Ammon's horn (tissue), 1 donor: Measurements from ENCODE around the gene DNHD1.
"Not testable (repeated sequence)": the region's sequence is repeated elsewhere in the genome, so short reads cannot be mapped to it uniquely, and the experiment has no call there.

Source experiments
- DNase-seq: peaks from one replicate; pipeline ENCODE4 v3.0.0-alpha.2; 2016; ENCODE audit warnings: low spot score

DNHD1 gene

DNA sequence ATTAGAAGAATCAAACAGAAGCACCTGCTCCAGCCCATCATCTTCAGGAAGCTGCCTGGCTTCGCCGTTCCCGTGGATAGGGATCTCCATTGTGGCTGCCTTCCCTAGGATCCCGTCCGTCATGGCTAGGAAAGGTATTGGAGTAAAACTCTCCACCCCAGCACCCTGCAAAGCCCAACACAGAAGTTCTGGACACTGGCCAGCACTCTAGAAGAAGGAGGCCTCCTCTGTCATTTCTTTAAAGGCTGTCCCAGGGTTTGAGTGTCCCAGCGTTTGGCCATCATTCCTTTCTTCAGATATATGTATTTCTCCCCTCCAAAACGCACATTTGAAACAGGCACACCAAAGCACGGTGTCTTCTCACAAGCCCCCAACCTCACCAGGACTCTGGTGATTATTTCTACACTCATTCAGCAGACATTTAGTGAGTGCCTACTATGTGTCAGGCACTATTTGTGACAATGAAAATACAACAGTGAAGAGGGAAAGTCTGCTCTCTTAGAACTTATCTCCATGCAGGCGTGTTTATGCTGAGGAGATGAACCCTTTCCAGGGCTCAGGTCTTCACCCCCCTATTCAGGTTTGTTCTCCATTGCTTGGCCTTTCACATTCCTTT, 16.7 kb upstream of the DNHD1 start:
- DNase-seq = no peak

DNA sequence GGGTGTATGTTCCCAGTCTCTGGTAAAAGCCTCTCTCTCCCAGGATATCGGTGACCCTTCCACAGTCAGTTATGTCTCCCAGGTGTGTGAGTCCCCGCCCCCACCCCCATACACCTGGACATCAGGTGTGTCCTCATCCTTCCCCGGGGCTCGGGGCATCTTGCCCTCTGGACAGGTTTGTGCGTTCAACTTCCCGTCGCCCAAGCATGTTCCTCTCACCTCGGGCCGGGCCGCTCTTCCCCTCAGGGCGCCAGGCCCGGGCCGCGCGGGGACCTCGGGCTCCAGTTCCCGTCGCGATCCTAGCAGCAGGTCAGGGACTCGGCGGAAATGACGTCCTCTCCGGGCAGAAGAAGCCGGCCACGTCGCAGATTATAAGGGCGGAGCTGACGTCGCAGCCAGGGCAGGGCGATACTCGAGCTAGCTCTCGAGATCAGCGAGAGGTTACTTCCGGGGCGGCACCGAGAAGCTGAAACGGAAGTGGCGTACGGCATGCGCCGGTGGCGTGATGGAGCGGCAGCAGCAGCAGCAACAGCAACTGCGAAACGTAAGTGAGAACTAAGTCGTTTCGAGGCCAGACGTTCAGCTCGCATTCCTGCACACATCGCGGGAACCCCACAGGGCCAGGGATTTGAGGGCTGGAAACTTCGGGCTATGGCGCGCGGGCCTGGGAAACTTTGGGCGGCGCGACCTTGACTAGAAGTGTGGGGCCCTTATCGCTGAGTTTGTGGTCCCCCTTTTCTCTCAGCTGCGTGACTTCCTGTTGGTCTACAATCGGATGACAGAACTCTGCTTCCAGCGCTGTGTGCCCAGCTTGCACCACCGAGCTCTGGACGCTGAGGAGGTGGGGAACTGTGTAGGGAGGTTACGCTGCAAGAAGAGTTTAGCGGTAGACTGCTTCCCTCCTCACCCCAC, 15.8 kb upstream of the DNHD1 start, which contains the start of the genes ARFIP2 and TIMM10B:
ARFIP2 (minus strand) TSS at position 320 of the 912 bp plus-strand sequence. CDS start 910 bp downstream, outside the sequence.
TIMM10B (plus strand) TSS at position 490 of the 912 bp plus-strand sequence; CDS start at position 506, 16 bp downstream.
- peak; percentile 100 for DNase-seq

DNA sequence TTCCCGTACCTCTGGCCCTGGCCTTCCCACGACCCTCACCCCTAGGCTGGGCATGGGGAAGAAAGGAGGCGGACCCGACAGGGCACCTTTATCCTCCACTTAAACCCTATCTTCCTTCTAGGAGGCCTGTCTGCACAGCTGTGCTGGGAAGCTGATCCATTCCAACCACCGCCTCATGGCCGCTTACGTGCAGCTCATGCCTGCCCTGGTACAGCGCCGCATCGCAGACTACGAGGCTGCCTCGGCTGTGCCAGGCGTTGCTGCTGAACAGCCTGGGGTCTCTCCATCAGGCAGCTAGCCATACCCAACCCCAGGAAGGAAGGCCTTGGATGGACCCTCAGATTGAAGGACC, 15.2 kb upstream of the DNHD1 start:
- peak; percentile 13 for DNase-seq

DNA sequence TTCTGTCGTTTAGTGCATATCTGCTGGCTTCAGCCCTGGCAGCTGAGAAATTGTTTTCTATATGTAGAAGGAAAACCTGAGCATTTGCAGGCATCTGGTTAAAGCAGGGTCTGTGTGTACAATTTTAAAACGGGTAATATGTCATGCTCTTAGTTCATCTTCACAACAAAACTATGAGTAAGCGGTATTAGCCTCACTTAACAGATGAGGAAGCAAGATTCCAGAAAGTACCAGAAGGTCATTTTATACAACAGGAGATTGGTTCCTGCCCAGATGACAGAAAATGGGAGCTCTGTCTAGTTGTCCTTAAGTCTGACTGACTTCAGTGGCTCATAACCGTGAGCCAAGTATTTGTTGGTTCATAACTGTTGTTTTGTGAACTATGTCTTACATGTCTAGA, 14.6 kb upstream of the DNHD1 start:
- no peak for DNase-seq

DNA sequence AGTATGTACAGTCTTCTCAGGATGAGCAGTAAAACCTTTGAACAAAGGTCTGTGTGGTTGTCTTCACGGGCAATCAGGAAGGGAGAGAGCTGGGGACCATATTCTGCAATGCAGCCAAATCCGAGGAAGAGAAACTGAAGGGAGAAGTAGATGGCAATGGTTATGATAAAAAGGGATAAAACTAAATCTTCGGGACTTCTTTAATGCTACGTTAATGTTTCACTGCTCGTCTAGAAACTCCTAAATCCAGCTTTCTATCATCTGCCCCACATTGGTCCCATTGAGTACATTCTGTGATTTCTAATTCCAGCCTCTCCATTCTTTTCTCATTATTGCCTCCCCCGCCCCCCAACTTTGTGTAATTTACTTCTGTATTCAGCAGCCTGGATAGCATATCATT, 14.1 kb upstream of the DNHD1 start:
- no peak for DNase-seq

DNA sequence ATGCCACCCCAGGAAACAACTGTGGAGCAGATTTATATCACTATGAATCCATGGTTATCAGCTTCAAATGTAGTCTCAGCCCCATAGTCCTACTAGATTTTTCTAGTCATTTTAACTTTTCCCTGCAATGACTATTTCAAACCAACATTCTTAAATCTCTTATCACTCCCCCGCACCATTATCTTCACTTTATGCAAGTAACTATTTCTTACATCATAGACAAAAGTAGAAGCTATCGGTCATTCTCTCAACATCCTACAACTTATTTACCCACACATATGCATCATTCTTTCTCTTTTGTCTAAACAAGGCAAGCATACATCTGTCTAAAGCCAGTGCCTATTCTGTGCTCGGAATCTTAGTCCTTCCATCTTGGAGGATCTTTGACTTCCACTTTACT, 11.4 kb upstream of the DNHD1 start:
- DNase-seq = no peak

DNA sequence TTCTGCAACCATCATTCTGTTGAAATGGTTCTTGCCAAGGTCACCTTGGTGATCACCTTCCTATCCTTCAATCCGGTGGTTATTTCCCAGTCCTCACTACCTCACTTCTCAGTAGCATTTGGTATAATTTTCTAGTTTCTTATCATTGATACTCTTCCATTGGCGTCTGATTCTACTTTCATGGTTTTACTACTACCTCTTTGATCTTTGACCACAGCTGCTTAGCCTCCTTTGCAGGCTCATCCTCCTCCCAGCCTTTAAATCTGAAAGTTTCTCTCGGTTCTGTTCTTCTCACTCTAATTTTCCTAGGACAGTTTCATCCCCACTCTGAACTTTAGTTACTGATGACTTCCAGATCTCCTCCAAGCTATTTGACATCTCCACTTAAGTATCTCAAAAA, 10.8 kb upstream of the DNHD1 start:
- DNase-seq = no peak

DNA sequence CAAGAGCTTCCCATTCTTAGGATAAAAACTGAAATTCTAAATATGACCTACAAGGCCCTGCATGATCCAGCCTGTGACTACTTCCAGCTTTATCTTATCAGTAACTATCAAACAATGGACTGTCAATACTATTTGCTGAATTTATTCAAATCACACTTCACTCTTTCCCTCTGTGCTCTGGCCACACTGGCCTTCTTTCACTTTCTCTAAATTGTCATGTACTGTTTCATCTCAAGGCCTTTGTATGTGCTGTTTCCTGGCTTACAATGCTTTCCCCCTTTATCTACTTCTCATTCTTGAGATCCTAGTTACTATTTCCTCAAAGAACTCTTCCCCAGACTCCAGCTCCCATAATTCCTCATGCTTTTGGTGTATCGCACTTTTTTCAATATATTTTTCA, 10.1 kb upstream of the DNHD1 start:
- no peak for DNase-seq

DNA sequence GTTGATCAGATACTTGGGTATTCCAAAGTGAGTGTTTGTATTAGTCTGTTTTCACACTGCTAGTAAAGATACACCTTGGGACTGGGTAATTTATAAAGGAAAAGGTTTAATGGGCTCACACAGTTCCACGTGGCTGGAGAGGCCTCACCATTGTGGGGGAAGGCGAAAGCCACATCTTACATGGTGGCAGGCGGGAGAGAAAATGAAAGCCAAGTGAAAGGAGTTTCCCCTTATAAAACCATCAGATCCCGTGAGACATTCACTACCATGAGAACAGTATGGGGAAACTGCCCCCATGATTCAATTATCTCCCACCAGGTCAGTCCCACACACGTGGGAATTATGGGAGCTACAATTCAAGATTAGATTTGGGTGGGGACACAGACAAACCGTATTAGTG, 8.7 kb upstream of the DNHD1 start:
- DNase-seq = no peak

DNA sequence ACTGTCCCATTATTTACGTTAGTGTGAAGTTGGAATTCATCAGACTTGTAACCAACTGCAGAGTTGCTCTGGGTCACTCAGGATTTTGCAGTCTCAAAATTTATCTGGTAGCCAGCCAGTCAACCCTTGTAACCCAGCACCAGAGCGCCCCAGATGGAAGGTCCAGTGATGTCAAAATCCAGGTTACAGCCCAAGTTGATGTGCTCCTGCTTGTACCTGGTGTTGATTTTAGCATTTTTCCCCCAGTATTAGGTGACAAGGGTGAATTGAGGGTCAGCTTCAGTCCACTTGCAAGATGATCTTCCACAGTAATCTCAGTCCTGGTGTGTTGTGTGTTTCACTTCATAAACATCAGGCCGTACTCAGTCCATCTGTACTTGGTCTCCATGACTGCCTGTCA, 8.3 kb upstream of the DNHD1 start:
- DNase-seq = no peak

DNA sequence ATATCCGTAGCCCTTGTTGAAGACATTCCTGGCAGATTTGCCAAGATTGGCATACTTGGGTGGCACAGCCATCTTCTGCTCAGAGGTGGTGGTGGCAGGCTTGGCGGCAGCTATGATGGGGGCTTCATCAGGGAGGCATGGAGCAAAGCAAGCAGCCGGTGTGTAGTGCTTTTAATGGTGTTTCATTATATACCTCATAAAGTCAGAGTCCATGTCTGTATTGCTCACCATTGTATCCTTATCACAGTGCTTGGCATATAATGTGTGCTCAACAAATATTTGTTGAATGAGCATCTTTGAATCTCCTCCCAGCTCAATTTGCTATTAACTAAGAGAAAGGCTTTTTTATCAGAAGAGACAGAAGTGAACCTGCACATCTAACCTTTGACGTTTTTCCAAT, 7.8 kb upstream of the DNHD1 start:
- DNase-seq = no peak

DNA sequence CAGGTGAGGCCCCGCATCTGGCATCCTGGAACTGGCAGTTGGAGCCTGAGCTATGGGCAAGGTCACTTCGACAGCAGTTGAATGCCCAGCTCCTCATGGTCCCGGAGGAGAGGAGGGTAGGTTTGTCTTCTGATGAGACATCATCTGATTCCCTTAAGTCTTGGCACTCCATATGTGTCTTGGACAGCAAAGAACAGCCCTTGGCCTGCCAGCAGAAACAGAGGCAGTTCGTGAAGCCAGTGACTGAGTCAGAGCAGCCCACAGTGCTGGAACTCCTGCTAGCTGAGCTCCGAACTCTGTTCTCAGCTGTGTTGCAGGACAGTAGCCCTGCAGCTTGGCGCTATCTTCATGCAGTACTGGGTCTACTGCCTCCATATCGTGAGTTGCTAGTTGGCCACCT, 1.0 kb downstream of the DNHD1 start:
- no peak for DNase-seq

DNA sequence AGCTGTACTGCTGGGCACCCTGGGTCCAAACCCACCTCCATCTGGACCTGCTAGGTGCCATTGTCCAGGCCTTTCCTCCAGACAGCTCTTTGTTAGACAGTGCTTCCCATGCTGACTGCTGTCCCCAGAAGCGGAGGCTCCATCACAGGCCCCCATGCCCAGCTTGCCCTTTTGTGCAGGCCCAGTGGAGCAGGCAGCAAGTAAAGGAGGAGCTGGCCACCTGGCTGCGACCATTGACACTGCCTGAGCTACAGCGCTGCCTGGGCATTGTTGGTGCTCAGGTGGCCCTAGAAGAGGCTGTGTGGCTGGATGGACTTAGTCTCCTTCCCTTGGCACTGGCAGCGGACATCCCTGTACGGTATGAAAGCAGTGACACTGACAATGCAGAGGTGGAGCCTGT, 1.5 kb downstream of the DNHD1 start:
- no peak for DNase-seq

DNA sequence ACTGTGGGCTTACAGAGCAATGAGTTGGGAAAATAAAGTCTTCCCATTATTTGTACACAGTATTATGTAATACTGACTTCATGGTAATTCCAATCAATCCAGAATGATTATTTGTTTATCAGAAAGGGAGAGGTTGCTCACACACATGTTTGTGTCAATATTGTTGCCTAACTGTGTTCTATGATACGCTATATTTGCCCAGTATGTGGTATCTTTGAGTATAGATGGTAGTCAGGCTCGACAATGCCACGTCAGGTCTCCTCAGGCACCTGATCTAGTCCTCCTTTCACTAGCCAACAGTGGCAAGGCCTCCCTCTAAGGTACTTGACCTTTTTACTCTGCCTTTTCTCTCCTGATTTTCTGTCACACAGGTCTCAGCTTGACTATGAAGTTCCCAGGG, 5.3 kb downstream of the DNHD1 start:
- no peak for DNase-seq

DNA sequence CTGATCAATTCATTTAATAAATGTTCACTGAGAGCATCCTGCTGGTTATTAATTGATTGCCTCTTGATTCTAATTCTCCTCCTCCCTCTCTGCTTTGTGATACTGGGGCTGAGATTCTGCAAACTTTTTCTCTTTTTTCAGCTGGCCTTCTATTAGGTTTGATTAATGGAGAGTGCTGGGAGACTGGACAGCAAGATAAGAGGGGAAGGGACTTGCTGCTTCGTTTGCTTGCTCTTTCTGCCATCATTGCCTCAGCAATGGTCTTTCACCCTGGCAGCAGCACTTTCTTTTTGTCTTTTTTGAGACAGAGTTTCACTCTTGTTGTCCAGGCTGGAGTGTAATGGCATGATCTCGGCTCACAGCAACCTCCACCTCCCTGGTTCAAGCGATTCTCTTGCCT, 7.1 kb downstream of the DNHD1 start:
- no peak for DNase-seq

DNA sequence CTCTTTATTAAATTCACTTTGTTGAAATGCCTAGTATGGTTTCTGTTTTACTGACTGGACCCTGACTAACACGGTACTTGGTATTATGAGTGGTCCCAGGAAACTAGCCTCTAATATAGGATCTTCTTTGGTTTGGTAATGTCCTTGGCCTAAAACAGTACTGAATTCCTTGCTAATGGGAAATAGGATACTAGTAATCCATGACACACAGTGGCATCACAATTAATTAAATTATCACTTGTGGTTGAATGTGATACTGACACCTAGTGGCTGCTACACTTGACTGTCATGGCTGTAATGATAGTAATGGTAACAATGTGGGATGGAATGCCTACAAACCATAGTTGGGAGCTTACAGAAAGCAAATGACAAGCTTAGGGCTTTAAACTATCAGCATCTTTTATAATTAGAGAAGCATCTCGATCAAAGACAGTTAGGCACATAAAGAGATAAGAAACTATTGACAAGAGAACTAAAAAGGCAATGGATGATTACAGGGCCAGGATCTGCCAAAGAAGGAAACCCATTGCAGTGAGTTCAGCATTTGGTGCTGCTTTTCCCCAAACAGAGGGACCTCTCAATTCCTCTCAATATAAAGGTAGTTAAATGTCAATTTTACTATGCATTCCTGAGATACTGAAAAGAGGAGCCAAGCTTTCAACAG, 8.6 kb downstream of the DNHD1 start:
- DNase-seq = peak; percentile 77

DNA sequence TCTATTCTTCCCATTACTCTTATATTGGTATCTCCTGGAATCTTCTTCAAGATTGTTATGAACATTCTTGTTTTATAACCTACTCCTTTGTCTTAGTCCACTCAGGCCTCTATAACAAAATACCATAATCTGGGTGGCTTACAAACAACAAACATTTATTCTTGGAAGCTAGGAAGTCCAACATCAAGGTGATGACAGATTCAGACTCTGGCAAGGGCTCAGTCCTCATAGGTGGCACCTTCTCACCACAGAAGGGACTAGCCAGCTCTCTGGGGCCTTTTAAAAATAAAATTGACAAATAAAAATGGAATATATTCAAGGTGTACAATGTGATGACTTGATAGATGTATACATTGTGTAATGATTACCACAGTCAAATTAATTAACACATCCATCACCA, 19.8 kb downstream of the DNHD1 start:
- no peak for DNase-seq

DNA sequence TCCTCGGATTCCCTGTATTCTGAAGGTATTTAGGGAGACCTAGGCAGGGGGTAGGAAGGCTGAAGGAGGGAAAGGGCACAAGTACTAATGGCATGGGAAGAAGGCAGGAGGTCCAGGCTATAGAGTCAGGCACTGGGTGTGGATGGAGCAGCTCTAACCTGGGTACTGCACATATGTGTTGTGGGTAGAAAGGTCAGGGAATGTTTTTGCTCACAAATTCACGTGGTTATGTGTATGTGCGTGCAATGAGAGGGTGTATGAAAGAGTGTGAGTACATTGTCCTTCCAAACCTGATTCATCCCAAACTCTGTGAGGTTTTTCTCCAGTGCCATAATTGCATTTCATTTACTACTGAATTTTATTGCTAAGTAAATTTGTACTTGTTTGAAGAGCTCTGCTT, 23.2 kb downstream of the DNHD1 start:
- DNase-seq = no peak

DNA sequence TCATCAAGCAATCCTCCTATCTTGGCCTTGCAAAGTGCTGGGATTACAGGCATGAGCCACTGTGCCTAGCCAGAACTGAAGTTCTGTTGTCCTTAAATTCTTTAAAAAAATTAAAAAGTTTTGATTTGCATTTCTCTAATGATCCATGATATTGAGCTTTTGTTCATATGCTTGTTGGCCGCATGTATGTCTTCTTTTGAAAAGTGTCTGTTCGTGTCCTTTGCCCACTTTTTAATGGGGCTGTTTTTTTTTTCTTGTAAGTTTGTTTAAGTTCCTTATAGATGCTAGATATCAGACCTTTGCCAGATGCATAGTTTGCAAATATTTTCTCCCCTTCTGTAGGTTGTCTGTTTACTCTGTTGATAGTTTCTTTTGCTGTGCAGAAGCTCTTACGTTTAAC, 24.9 kb downstream of the DNHD1 start:
- not testable (repeated sequence) for DNase-seq

DNA sequence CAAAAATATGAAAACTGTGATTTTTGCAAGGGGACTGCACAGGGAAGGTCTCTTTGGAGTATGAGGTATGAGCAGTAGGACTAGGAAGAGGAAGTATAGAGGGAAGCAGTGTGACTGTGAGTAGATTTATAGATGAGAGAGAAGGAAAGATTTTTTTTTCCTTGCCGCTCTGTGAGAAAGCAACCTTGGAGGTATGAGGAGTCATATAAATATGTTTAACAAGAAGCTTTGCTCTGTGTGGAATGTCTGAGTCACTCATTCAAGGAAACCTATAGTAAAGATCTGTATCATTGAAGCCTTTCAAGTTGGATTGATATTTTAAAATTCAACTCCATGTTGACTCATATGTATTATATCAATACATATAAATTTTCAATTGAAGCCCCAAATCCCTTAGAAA, 26.2 kb downstream of the DNHD1 start:
- no peak for DNase-seq

DNA sequence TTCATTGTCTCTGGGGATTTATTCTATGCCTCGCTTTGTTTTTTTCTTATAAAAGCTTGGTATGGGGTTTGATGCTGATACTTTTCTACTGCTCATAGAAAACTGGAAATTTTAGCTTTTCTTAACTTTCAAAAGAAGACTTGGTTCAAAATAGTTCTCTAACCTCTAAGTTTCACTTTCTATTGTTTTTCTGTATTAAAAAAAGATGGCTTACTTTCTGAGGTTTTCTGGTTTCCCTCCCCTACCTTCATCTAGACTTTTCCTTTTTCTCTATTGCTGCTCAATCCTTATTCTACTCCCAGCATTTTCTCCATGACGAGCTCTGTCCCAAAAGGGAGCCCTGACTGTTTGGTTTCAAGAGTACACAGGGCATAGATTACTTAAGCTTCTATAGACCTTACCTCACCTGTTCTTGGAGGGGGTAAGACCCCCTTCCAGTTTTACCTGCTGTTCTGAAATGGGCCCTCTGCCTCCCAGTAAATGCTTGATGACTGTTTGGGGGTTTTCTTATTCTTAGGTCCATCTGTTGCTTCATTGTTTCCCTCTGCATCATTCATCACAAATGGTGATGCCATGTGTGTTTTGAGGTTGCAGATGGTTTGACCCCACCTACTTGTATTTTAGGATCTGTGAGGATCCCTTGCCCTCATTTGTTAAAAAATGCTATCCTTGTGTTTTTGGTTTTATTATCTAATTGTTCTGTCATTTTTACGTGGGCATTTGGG, 29.5 kb downstream of the DNHD1 start:
- no peak for DNase-seq

DNA sequence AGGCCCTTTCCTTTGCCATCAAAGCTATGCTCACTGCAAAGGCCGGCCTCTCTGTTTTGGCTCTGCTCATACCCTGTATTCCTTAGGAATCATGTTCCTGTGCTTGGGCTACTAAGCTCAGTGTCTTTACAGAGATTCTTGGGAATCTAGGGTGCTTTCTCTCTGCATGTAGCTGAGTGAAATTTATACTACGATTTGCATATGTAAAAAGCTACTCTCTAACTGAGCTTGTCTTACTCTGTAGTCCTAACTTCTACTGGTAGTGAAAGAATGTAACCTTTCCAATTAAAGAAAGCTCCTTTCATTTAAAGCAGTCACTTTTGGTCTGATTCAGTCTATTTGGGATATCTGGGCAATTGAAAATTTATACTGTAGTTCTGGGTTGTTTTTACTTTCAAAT, 32.2 kb downstream of the DNHD1 start:
- no peak for DNase-seq
